ENCODE results near the gene KIAA1671. TPM values are rescaled to one million over a fixed set of nuclear protein-coding genes. Genes with fewer than 3 reads are reported as not detected.

The KIAA1671 gene
- total RNA-seq, 1 donor from 2014 or later, result 46.7 TPM

DNA sequence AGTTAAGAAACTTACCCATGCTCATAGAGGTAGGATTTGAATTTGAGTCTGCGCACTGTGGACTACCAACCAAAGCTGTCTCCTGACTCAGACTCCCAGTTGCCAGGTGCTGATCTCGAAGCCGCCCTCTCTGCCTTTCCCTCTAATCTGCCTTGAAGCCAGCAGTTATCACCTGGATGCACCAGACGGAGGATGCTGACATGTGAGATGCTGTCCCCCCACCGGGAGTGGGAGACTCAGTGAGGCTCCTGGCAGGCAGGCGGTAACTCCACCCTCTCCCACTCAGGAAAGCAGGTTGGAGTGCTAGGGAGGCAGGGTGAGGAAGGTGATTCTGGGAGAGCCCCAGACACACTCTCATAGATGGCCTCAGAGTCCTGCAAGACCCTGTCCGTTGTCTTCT lies 40.4 kb downstream of the KIAA1671 start:
- Histone ChIP-seq H3K4me3 (no peak overlapping the region), H3K36me3 (no peaks in the 10 kb centered on the region), H3K9me3 (no peaks in the 10 kb centered on the region), H3K27me3 (no peaks in the 10 kb centered on the region), H3K4me1 (peaks cover 31% of the 10 kb centered on the region), H3K27ac (no peak overlapping the region)
- intact Hi-C loops (cut with DNase I), result no loop called here
- DNase-seq (no peak), ATAC-seq (no peak)
- no peak for TF ChIP-seq CTCF (IDR thresholded peaks at IDR 0.05)

GRCh38 chr22:24994070-24994763 lies 41.7 kb downstream of the KIAA1671 start:
- Histone ChIP-seq H3K9me3 (no peaks in the 10 kb centered on the region), H3K36me3 (no peaks in the 10 kb centered on the region), H3K27ac (no peak overlapping the region), H3K4me3 (no peak overlapping the region), H3K4me1 (peaks cover 31% of the 10 kb centered on the region), H3K27me3 (no peaks in the 10 kb centered on the region)
- TF ChIP-seq CTCF (IDR thresholded peaks at IDR 0.05), result no peak
- ATAC-seq (no peak), DNase-seq (no peak)
- intact Hi-C loops (cut with DNase I), result no loop called here

DNA sequence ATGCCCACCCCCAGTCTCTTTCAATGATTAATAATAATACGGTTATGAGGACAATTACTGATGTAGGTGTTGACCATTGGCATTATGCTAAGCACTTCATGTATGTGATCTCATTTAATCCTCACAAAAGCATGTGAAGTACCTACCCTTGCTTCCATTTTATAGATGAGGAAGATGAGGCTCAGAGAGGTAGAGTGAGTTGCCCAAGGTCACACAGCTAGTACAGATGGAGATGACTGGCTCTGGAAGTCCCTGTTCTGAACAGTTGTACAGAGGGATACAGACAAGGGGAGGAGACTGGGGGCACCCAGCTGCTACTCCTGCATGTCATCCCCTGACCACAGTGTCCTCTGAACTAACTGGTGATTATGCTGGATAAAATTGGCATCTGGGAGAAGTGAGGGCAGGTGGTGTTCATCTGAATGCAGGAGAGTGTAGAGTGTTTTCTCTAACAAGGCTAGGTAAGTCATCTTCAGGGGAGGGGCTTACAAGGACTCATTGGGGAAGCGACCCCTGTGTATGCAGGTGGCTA lies 43.2 kb downstream of the KIAA1671 start:
- TF ChIP-seq CTCF (IDR thresholded peaks at IDR 0.05), result no peak
- intact Hi-C loops (cut with DNase I), result no loop called here
- DNase-seq (no peak), ATAC-seq (no peak)
- Histone ChIP-seq H3K36me3 (no peaks in the 10 kb centered on the region), H3K4me1 (peaks cover 22% of the 10 kb centered on the region), H3K27me3 (no peaks in the 10 kb centered on the region), H3K9me3 (no peaks in the 10 kb centered on the region), H3K4me3 (no peak overlapping the region), H3K27ac (no peak overlapping the region)

- TF ChIP-seq CTCF (IDR thresholded peaks at IDR 0.05), result no peak
- no peak for DNase-seq
- Histone ChIP-seq H3K4me1 (peaks cover 17% of the 10 kb centered on the region), H3K27ac (no peak overlapping the region), H3K4me3 (no peak overlapping the region), H3K36me3 (no peaks in the 10 kb centered on the region), H3K27me3 (no peaks in the 10 kb centered on the region), H3K9me3 (no peaks in the 10 kb centered on the region)
- intact Hi-C loops (cut with DNase I), result no loop called here
- peak; percentile 42 for ATAC-seq
These were observed 44.0 kb downstream of the KIAA1671 start for GRCh38 chr22:24996420-24996952.

DNA sequence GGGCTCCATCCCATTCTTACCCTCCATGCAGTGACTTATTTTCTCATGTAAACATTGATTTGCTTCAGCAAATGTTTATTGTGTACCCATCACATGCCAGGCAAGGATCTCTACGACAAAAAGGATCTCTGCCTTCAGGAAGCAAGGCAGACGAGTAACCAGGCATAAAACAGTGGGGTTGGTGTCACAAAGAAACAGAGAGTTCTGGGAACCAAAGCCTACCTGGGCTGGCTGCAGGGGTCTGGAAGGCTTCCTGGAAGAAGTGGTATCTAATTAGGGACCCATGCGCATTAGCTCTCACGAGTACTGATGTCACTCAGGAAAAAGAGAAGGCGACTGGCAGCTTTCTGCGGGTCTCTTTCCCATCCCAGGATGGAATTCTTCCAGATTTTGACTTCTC lies 44.5 kb downstream of the KIAA1671 start:
- no peak overlapping the region for H3K4me3 ChIP-seq
- ATAC-seq, result no peak
- H3K9me3 ChIP-seq, result no peaks in the 10 kb centered on the region
- no peak for TF ChIP-seq CTCF (IDR thresholded peaks at IDR 0.05)
- DNase-seq, result no peak
- no peak overlapping the region for H3K27ac ChIP-seq
- no peaks in the 10 kb centered on the region for H3K36me3 ChIP-seq
- intact Hi-C loops (cut with DNase I), result no loop called here
- H3K27me3 ChIP-seq, result no peaks in the 10 kb centered on the region
- peaks cover 17% of the 10 kb centered on the region for H3K4me1 ChIP-seq
